ENCODE data around the gene HSD3B7.
"Not testable (repeated sequence)": the region's sequence is repeated elsewhere in the genome, so short reads cannot be mapped to it uniquely, and the experiment has no call there.

HSD3B7 gene

GRCh38 chr16:30984669-30985400 lies at the start of gene HSD3B7:
TSS of gene HSD3B7 (plus strand) at chr16:30985207. CDS start at chr16:30985659, 452 bp downstream.
- peak; percentile 83 for DNase-seq (ENCODE audit: low read depth)
- H3K4me3 ChIP-seq (ENCODE audit: low read depth, low read length) = peak within 1 kb of the TSS; percentile 52
- TF ChIP-seq, protein P1, sequence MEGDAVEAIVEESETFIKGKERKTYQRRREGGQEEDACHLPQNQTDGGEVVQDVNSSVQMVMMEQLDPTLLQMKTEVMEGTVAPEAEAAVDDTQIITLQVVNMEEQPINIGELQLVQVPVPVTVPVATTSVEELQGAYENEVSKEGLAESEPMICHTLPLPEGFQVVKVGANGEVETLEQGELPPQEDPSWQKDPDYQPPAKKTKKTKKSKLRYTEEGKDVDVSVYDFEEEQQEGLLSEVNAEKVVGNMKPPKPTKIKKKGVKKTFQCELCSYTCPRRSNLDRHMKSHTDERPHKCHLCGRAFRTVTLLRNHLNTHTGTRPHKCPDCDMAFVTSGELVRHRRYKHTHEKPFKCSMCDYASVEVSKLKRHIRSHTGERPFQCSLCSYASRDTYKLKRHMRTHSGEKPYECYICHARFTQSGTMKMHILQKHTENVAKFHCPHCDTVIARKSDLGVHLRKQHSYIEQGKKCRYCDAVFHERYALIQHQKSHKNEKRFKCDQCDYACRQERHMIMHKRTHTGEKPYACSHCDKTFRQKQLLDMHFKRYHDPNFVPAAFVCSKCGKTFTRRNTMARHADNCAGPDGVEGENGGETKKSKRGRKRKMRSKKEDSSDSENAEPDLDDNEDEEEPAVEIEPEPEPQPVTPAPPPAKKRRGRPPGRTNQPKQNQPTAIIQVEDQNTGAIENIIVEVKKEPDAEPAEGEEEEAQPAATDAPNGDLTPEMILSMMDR (conservative IDR thresholded peaks at IDR 0.05; ENCODE audit: low read depth, low read length) = peak; percentile 93

GRCh38 chr16:30937692-30938091 lies 47.3 kb upstream of the HSD3B7 start:
- TF ChIP-seq, protein P1 (conservative IDR thresholded peaks at IDR 0.05; ENCODE audit: low read depth, low read length) = no peak
- no peak for DNase-seq (ENCODE audit: low read depth)
- no peak overlapping the region for H3K4me3 ChIP-seq (ENCODE audit: low read depth, low read length)

DNA sequence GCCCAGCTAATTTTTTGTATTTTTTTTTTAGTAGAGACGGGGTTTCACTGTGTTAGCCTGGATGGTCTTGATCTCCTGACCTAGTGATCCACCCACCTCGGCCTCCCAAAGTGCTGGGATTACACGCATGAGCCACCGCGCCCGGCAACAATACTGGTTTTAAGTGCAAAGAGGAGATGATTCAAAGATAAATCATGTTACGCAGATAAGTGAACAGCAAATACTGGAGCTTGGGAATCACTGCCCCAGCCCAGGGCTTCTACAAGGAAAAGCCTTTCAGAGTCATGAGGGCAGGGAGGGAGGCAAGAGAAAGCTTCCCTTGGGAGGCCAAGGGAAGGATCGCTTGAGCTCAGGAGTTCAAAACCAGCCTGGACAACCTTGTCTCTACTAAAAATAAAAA lies 45.4 kb upstream of the HSD3B7 start:
- not testable (repeated sequence) for H3K4me3 ChIP-seq (ENCODE audit: low read depth, low read length); DNase-seq (ENCODE audit: low read depth)

DNA sequence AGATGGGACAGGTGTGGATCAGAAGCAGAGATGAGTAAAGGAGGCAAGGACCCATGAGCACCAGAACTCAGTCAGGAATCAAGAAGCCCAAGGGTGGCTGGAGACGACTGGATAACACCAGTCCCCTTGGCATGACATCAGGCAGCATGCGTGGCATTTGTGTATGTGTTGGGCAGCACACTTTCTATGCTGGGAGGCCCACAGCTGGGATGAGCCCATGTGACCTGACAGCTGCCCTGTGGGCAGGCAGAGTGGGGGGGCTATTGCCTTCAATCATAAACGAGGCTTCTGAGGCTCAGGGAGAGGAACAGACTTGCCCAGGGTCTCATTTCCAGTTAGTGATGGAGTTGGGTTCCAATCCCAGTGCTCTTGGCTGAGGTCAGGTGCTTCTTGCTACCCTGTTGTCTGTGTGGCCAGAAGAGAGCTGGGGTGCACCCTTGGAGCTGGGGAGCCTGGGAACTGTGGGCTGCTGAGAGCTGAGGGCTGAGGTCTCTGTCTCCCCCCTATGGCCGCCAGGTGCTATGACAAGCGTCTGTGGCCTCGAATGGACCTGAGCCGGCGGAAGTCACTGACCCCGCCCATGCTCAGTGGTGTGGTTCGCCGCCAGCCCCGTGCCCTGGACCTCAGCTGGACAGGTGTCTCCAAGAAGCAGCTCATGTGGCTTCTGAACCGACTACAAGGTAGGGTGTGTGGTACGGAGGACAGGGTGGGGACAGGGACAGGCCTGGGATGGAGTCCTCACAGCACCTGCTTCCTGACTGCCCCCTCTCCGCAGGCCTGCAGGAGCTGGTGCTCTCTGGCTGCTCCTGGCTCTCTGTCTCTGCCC lies 43.2 kb upstream of the HSD3B7 start:
- no peak overlapping the region for H3K4me3 ChIP-seq (ENCODE audit: low read depth, low read length)
- peak; percentile 80 for DNase-seq (ENCODE audit: low read depth)
- TF ChIP-seq, protein P1 (conservative IDR thresholded peaks at IDR 0.05; ENCODE audit: low read depth, low read length) = peak; percentile 90

GRCh38 chr16:30942426-30942806 lies 42.6 kb upstream of the HSD3B7 start:
- DNase-seq (ENCODE audit: low read depth) = no peak
- TF ChIP-seq, protein P1 (conservative IDR thresholded peaks at IDR 0.05; ENCODE audit: low read depth, low read length) = no peak
- H3K4me3 ChIP-seq (ENCODE audit: low read depth, low read length) = no peak overlapping the region

GRCh38 chr16:30944352-30944751 lies 40.7 kb upstream of the HSD3B7 start:
- H3K4me3 ChIP-seq (ENCODE audit: low read depth, low read length) = no peak overlapping the region
- TF ChIP-seq, protein P1 (conservative IDR thresholded peaks at IDR 0.05; ENCODE audit: low read depth, low read length) = no peak
- no peak for DNase-seq (ENCODE audit: low read depth)

- H3K4me3 ChIP-seq (ENCODE audit: low read depth, low read length) = no peak overlapping the region
- no peak for DNase-seq (ENCODE audit: low read depth)
- TF ChIP-seq, protein P1 (conservative IDR thresholded peaks at IDR 0.05; ENCODE audit: low read depth, low read length) = no peak
These were observed 38.1 kb upstream of the HSD3B7 start for GRCh38 chr16:30946671-30947540.
